SK-N-MC (cell line): ENCODE data around the gene NRGN.

Experiments used
- EZH2 ChIP-seq: fragments of 200-600 bp; sonication (generic); IDR thresholded peaks from one replicate; pipeline ENCODE4 v1.6.1; 2017; ENCODE audit warnings: antibody characterized with exemption
- POLR2AphosphoS5 ChIP-seq: IDR thresholded peaks from 2 replicates; pipeline ENCODE4 v1.6.1; 2012; ENCODE audit warnings: mild to moderate bottlenecking, low read depth, low read length, borderline replicate concordance

DNA sequence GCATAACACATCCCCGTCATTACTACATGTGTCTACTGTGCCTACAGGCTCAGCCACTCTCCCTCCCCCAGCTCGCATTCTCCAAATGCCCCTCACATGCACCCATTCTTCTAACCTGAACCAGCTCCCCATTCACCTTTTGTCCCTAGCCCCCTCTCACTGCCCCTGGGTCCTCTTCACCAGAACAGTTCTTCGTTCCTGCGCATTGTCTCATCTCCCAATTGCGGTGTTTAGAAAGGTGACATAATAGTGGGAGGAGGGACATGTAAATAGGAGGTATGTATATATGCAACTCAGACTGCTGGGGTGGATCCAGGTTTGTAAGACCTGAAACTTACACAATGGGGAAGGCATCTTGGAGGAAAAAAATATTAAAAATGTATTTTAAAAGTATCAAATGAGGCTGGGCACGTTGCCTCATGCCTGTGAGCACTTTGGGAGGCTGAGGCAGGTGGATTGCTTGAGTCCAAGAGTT is 17.0 kb downstream of the NRGN start:
- TF ChIP-seq EZH2: no peak
- TF ChIP-seq POLR2AphosphoS5: no peak
